Measurements from ENCODE around the gene MAF.
A peak's percentile ranks its signal among the peaks of the same experiment; 100 is the strongest.

Gene MAF

GRCh38 chr16:79610771-79611170, 10.2 kb upstream of the MAF start:
- no peak for DNase-seq

DNA sequence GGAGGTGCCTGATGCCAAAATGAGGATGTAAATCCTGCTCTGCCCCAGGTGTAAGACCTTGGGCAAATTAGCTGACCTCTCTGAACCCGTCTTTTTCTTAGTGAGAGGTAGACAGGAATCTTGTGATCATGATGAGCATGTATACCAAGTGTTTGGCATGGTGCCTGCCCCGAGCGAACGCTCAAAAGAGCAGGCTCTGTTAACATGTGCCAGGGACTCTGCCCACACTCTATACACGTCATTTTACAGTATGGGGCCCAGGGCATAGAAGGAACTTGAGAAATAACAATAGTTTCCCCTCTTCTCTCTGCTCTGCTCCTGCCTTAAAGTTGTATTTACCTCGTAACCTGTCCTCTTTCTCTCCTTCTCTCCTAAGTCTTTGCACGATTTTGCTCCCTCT, 9.3 kb upstream of the MAF start:
- no peak for DNase-seq

DNA sequence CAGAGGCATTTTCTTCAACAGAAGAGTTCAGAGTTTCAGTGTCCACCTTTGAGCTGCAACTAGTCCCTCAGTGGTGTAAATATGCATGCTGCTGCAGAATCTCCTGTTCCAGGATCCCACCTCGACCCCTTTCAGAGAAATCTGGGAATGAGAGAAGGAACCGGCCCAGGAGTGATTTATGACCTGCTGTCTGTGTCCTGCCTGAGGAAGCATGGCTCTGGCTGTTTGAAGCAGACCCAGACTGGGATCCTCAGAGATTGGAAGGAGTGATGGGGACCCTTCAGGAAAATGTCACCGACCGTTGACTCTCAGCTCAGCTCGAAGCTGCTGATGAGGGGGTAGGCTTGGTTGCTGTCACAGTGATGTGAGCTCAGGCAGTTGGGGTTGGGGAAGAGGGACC, 8.4 kb upstream of the MAF start:
- no peak for DNase-seq

- DNase-seq, result peak; percentile 13
Measured at GRCh38 chr16:79607587-79607986, 7.0 kb upstream of the MAF start.

DNA sequence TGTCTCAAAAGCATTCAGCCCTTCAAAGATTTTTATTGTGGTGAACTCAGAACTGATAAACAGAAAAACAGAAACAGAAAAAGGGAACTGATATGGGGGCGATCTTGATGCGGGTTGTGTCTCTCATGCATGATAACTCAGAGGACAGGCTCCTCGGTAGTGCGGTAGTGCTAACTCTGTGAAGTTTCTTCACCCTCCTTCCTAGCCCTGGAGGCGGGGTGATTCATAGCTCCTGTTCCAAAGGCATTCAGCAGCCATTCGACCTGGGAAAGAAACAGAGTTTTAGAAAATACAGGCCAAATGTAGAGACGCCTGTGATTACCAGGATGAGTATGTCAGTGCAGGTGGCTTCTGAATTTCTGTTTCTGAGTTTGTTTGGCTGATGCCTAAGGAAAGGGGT, 5.5 kb upstream of the MAF start:
- DNase-seq, result no peak

DNA sequence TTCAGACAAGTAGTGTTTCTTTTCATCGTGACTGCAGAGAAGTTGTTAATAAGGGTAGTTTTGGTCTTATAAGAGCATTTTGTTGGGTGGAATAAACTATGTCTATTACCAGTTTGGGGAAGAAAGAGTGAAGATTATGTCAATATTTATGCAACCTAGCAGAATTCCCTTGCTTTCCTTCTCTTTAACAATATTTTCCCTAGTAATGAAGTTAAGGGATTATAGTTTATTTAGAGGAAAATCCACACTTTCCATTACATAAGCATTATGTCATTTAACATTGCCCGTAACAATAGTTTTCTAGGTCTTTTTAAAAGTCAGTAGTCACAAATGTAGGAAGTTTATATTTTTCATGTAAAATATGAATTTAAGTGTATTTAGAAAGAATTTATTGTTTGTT, 2.5 kb upstream of the MAF start:
- no peak for DNase-seq

DNA sequence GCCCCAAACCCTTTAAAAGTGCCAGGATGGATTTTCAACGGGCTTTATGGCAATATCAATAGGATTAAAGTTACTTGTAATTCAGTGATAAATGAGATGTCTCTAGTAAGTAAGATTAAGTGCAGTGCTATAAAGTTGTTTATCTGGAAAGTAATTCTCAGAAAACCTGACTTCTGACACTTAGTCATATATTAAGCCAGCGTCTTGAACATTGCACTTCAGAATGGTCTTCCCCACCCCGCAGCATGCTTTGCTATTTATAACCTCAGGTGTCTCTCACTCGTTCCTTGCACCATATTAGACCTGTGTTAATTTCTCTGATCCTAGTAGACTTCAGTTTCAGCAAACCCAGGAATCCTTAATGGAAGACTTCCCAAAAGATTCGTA, 2.1 kb upstream of the MAF start:
- no peak for DNase-seq

DNA sequence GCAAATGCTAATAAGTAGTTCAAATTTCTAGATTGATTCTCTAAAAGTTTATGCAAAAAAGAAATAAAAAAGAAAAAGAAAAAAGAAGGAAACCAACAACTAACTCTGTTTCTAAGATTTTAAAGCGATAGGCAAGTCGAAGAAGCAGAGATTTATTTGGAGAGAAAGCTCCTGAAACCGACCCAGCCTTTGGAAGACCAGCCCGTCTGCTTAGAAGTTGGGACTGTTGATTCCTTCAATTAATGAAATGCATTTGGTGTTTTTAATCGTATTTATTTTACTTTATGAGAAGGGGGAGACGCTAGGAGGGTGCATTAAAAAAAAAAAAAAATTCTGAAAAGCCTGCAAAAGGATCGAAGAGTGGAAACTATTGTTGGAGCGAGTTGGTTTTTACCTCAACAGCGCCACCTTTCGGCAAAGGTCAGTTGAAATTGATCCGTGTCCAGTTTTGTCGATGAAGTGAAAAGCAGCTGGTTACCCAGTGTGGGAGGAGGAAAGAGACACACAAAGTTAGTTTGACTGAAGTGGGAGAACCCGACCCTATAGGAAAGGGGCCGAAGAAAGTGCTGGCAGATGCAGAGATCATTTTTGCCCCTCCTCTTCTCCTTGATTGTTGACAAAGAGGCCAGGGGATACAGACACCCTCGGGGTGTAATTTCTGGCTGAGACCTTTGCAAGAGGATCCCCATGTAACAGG, 1.5 kb upstream of the MAF start:
- DNase-seq, result peak; percentile 80

- DNase-seq, result no peak
Measured at GRCh38 chr16:79601092-79601930, 774 bp upstream of the MAF start.

DNA sequence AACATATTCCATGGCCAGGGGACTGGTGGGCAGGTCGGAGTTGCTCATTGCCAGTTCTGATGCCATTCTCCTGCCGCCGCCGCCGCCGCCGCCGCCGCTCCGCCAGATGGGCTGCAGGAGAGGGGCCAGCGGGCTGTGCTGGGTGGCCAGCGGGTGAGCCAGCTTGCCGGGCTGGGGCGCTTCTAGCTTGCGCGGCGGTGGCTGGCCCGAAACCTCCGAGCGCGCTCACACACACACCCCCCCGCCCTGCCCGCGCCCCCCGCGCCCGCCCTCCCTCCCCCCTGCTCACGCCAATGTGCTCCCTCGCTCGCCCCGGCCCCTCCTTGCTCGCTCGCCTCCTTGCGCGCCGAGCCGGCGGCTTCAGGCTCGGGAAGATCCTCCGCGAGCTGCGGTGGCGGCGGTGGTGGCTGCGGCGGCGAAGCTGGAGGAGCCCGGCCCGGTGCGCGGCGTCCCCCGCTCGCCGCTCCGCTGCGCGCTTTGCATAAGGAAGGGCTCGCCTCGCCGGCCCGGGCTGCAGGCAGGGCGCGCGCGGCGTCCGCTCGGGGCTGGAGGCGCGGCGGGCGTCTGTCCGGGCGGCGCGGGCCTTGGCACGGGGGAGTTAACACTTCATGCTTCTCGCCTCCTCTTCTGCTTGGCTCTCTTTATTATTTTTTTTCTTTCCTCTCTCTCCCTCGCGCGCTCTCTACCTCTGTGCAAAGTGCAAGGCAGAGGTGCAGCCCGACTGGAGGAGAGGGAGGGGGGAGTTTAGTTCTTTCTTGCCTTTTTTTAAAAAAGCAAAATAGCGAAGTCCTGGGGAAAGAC, 500 bp downstream of the MAF start:
- peak; percentile 68 for DNase-seq

- peak; percentile 31 for DNase-seq
Measured at GRCh38 chr16:79599256-79599836, 1.2 kb downstream of the MAF start.

DNA sequence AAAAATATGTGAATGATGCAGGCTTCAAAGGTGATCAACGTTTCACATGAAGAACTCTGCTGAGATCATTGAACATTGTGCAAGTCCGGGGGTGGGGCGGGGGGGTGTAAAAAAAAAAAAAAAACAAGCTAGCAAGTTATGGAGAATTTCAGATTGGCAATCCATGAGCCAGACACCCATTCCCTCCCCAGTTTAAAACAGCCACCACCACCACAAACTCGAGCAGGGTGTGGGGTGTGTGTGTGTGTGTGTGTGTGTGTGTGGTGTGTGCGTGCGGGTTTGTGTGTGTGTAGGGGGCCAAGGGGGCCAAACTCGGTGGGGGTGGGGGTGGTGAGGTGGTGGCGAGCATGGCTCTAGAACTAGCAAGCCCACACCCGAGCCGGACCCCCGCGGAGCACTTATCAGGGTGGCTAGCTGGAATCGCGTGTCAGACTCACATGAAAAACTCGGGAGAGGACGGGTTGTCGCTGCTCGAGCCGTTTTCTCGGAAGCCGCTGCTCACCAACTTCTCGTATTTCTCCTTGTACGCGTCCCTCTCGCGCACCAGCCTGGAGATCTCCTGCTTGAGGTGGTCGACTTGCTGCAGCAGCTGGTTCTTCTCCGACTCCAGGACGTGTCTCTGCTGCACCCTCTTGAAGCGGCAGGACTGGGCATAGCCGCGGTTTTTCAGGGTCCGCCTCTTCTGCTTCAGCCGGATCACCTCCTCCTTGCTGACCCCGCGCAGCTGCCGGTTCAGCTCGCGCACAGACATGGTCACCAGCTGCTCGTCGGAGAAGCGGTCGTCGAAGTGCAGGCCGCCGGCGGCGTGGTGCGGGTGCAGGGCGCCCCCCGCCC, 2.0 kb downstream of the MAF start:
- peak; percentile 46 for DNase-seq

DNA sequence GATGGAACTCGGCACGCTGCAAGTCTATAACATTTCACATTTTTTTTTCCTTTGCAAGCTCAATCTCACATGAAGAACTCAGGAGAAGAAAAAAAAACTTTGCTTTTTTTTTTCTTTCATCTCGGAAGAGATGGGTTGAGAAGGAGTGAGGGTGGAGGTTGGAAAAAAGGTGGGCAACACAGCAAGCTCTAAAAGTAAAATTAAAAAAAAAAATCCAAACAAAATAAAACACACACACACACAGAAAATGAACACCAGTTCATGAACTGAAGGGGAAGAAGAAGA, 2.5 kb downstream of the MAF start:
- DNase-seq, result no peak

DNA sequence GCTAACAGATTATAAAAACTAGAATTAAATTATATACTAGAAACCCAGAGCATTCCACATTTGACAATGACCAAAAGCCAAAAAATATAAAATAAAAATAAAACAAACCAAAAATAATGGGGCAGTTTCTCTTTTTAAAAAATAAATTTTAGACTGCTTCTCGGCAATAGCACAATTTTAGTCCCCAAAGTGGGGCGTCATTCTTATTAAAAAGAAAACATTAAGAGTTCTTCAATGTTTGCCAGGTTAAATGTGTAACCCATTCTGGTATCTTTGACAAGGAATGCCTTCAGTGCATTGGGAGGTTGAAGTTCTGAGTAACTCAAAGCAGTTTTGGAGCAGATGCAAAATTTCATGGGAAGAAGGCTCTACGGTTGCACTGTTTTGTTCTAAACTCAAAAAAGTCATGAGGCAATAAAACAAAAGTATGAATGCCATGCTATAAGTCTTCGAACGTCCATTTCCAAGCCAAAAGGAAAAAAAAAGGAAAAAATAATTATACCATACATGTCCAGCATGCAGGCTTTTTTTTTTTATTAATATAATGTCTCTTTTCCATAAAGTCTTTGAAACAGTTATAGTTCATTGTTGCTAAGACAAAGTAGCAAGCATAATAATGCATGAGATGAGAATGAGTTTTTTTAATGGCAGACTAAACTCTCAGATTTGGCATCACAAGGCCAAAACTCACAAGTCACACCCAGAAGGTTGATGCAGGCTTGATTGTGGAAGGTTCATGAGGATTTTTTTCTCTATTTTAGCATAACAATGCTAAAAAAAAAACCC, 3.1 kb downstream of the MAF start:
- DNase-seq, result no peak

GRCh38 chr16:79595931-79596450, 4.5 kb downstream of the MAF start:
- no peak for DNase-seq

- DNase-seq, result no peak
Measured at GRCh38 chr16:79595231-79595641, 5.3 kb downstream of the MAF start.

GRCh38 chr16:79593754-79594153, 6.8 kb downstream of the MAF start:
- no peak for DNase-seq

- peak; percentile 65 for DNase-seq
Measured at GRCh38 chr16:79593074-79593531, 7.4 kb downstream of the MAF start.

- DNase-seq, result no peak
Measured at GRCh38 chr16:79592186-79592585, 8.4 kb downstream of the MAF start.

DNA sequence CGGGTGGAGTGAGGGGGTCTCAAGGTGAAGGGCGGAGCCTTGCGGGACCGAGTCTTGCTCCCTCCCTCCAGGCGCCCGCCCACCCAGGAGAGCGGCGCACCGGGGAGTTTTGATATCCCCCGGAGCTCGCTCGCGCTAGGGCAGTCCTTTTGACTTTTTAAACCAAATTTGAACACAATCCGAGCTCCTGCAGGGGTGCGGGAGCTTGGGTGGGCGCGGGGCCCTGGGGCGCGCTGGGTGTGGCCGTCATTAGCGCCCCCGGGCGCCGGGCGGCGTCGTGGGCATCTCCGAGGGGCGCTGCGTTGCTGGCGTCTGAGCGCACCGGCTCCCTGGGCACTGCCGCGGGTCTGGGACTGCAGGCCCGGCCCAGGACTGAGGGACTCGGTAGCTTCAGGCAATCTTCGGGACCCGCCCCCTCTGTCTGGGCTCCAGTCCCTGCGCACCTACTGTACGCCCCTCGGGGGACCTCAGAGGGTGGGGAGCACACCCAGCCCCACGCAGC, 10.9 kb downstream of the MAF start:
- no peak for DNase-seq

GRCh38 chr16:79587897-79588296, 12.6 kb downstream of the MAF start:
- no peak for DNase-seq

Data from DMS153 (cell line).